NT2/D1 (cell line): ENCODE results near the gene PDSS1.

Source experiments
- SUZ12 ChIP-seq: IDR thresholded peaks from 2 replicates; pipeline ENCODE4 v1.6.1; 2011; ENCODE audit not compliant: insufficient read length, insufficient read depth; ENCODE audit errors: extremely low read depth
- YY1 ChIP-seq: IDR thresholded peaks from 2 replicates; pipeline ENCODE4 v1.6.1; 2011; ENCODE audit not compliant: insufficient read length, insufficient read depth

GRCh38 chr10:26746061-26746460 lies 48.6 kb downstream of the PDSS1 start:
- no peak for TF ChIP-seq YY1
- TF ChIP-seq SUZ12: no peak
